PC-3 (cell line): ENCODE results near the gene ME1. TPM values are rescaled to one million over a fixed set of nuclear protein-coding genes. Genes with fewer than 3 reads are reported as not detected.
A peak's percentile ranks its signal among the peaks of the same experiment; 100 is the strongest.

Source experiments
- ATAC-seq: fragments of 200-7000 bp; cut with Tn5 transposase; 2 replicates; pipeline ENCODE4 v1.9.1; 2020; ENCODE audit warnings: mild to moderate bottlenecking, moderate library complexity
- BruUV-seq: library from RNA; stranded (reverse); fragments of 400-500 nt; replicated peaks from 2 replicates; lab custom pipeline; 2021; lab: Mats Ljungman, UMichigan
- CTCF ChIA-PET: fragments of 300-600 bp; sonication (Branson Sonifier 250); formaldehyde crosslinking; loops from one replicate; lab custom pipeline; 2022; ENCODE audit warnings: antibody characterized with exemption; lab: Charles Lee
- POLR2A ChIA-PET: fragments of 300-600 bp; sonication (Branson Sonifier 250); formaldehyde crosslinking; loops from one replicate; lab custom pipeline; 2022; ENCODE audit warnings: antibody characterized with exemption; ENCODE audit not compliant: unreplicated experiment; lab: Charles Lee
- DNase-seq: peaks from one replicate; pipeline ENCODE4 v3.0.0-alpha.2; 2015
- H2AFZ ChIP-seq: fragments of 300-600 bp; sonication (generic); 2 replicates; pipeline ENCODE4 v1.6.0; 2016; ENCODE audit warnings: antibody characterized with exemption, low read length
- H3F3A ChIP-seq: fragments of 300-600 bp; sonication (generic); one replicate; pipeline ENCODE4 v1.6.0; 2017; ENCODE audit warnings: antibody characterized with exemption, low read length, control low read depth, mild to moderate bottlenecking; ENCODE audit not compliant: unreplicated experiment
- H3K27ac ChIP-seq: fragments of 300-600 bp; sonication (generic); 2 replicates; pipeline ENCODE4 v1.5.1; 2016; ENCODE audit warnings: mild to moderate bottlenecking, low read length
- H3K27me3 ChIP-seq: fragments of 300-600 bp; sonication (generic); 2 replicates; pipeline ENCODE4 v1.6.1; 2016; ENCODE audit warnings: low read length, mixed read lengths
- H3K36me3 ChIP-seq: fragments of 300-600 bp; sonication (generic); 2 replicates; pipeline ENCODE4 v1.6.1; 2016; ENCODE audit warnings: low read depth, mixed run types, low read length, mixed read lengths
- H3K4me1 ChIP-seq: fragments of 300-600 bp; sonication (generic); 2 replicates; pipeline ENCODE4 v1.5.1; 2016; ENCODE audit warnings: low read length; ENCODE audit not compliant: insufficient read depth
- H3K4me2 ChIP-seq: fragments of 300-600 bp; sonication (generic); 2 replicates; pipeline ENCODE4 v1.6.0; 2016; ENCODE audit warnings: low read length
- H3K4me3 ChIP-seq: fragments of 300-600 bp; sonication (generic); 2 replicates; pipeline ENCODE4 v1.5.1; 2016; ENCODE audit warnings: mild to moderate bottlenecking, low read length, mixed read lengths
- H3K79me2 ChIP-seq: fragments of 300-600 bp; sonication (generic); 2 replicates; pipeline ENCODE4 v1.6.1; 2017; ENCODE audit warnings: low read length, mixed read lengths
- H3K9ac ChIP-seq: fragments of 300-600 bp; sonication (generic); 2 replicates; pipeline ENCODE4 v1.6.0; 2016; ENCODE audit warnings: mild to moderate bottlenecking, low read length
- H3K9me2 ChIP-seq: fragments of 300-600 bp; sonication (generic); replicated peaks from 2 replicates; pipeline ENCODE4 v1.6.1; 2016; ENCODE audit warnings: mixed run types, low read length, mixed read lengths
- H3K9me3 ChIP-seq: fragments of 300-600 bp; sonication (generic); 2 replicates; pipeline ENCODE4 v1.6.1; 2016; ENCODE audit warnings: low read length, mixed read lengths
- H4K20me1 ChIP-seq: fragments of 300-600 bp; sonication (generic); 2 replicates; pipeline ENCODE4 v1.6.1; 2016; ENCODE audit warnings: low read length, mixed read lengths
- CTCF ChIP-seq: fragments of 300-600 bp; sonication (generic); conservative IDR thresholded peaks from 2 replicates; pipeline ENCODE4 v1.5.1; 2017; ENCODE audit warnings: antibody characterized with exemption, low read depth, mild to moderate bottlenecking, low read length
- EZH2 ChIP-seq: fragments of 300-600 bp; sonication (generic); IDR thresholded peaks from one replicate; pipeline ENCODE4 v1.6.1; 2017; ENCODE audit warnings: antibody characterized with exemption, mild to moderate bottlenecking, low read length; ENCODE audit not compliant: unreplicated experiment
- EZH2phosphoT487 ChIP-seq: fragments of 300-600 bp; sonication (generic); IDR thresholded peaks from 2 replicates; pipeline ENCODE4 v1.6.1; 2018; ENCODE audit warnings: mild to moderate bottlenecking, antibody characterized with exemption, low read length, borderline replicate concordance
- intact Hi-C: fragments of 100-400 bp; cut with micrococcal nuclease; formaldehyde crosslinking; loops from 2 replicates; pipeline ENCODE4 v1.9.0; 2023
- total RNA-seq: library from RNA; depleted of rRNA; stranded (reverse); fragments of >200 nt; gene quantifications from 2 replicates; pipeline ENCODE4 v1.2.3, GENCODE V29; 2014

ME1 gene
- total RNA-seq, 1 experiment from 2014 or later, result 22.3 TPM

- intact Hi-C loops, result no loop called here
- CTCF ChIA-PET, result no interaction called here
- ATAC-seq (no peak), DNase-seq (no peak)
- Histone ChIP-seq H3K4me1 (peaks cover 27% of the 10 kb centered on the region), H3K27me3 (no peaks in the 10 kb centered on the region), H3K9ac (no peak overlapping the region), H4K20me1 (no peaks in the 10 kb centered on the region), H3K4me3 (no peak overlapping the region), H3K27ac (no peak overlapping the region), H3K9me3 (no peaks in the 10 kb centered on the region), H3K36me3 (peaks cover 11% of the 10 kb centered on the region; the same call in 1 of the 2 replicates), H3K79me2 (peaks cover 45% of the 10 kb centered on the region), H3K9me2 (no peaks in the 10 kb centered on the region), H3F3A (no peaks in the 10 kb centered on the region), H3K4me2 (no peak overlapping the region), H2AFZ (no peak overlapping the region)
- TF ChIP-seq EZH2, result no peak
- no peak for TF ChIP-seq EZH2phosphoT487
- TF ChIP-seq CTCF, result no peak
- no TSS peak for BruUV-seq
- POLR2A ChIA-PET, result no interaction called here
Observed at GRCh38 chr6:83188501-83188900, 242.3 kb downstream of the ME1 start.

GRCh38 chr6:83185096-83185495, 245.8 kb downstream of the ME1 start:
- H3K9ac ChIP-seq, result no peak overlapping the region
- BruUV-seq, result no TSS peak
- TF ChIP-seq CTCF, result no peak
- TF ChIP-seq EZH2, result no peak
- no peak for TF ChIP-seq EZH2phosphoT487
- intact Hi-C loops, result no loop called here
- ATAC-seq, result peak; percentile 27; the same call in 1 of the 2 replicates
- H3K4me3 ChIP-seq, result no peak overlapping the region
- POLR2A ChIA-PET, result no interaction called here
- H3K4me1 ChIP-seq, result peaks cover 28% of the 10 kb centered on the region
- no peak overlapping the region for H2AFZ ChIP-seq
- no peak overlapping the region for H3K27ac ChIP-seq
- no peaks in the 10 kb centered on the region for H3K27me3 ChIP-seq
- H3K4me2 ChIP-seq, result no peak overlapping the region
- peaks cover 5% of the 10 kb centered on the region for H3F3A ChIP-seq
- no peaks in the 10 kb centered on the region for H4K20me1 ChIP-seq
- H3K36me3 ChIP-seq, result peaks cover 34% of the 10 kb centered on the region
- CTCF ChIA-PET, result no interaction called here
- H3K9me2 ChIP-seq, result no peaks in the 10 kb centered on the region
- H3K79me2 ChIP-seq, result peaks cover 17% of the 10 kb centered on the region
- H3K9me3 ChIP-seq, result no peaks in the 10 kb centered on the region
- peak; percentile 31 for DNase-seq

GRCh38 chr6:83183082-83183828, 247.6 kb downstream of the ME1 start:
- CTCF ChIA-PET, result no interaction called here
- peak; percentile 79 for DNase-seq

More at GRCh38 chr6:83183082-83183828, 247.6 kb downstream of the ME1 start:
- Histone ChIP-seq H3K4me1 (peaks cover 28% of the 10 kb centered on the region), H4K20me1 (no peaks in the 10 kb centered on the region), H3K9me3 (no peaks in the 10 kb centered on the region), H3K36me3 (peaks cover 34% of the 10 kb centered on the region), H3K9me2 (no peaks in the 10 kb centered on the region), H3K79me2 (no peaks in the 10 kb centered on the region; the same call in 1 of the 2 replicates), H3F3A (peaks cover 5% of the 10 kb centered on the region), H3K27ac (peak overlapping the region; percentile 66), H3K27me3 (no peaks in the 10 kb centered on the region), H2AFZ (no peak overlapping the region), H3K9ac (no peak overlapping the region), H3K4me2 (peak overlapping the region; percentile 62), H3K4me3 (no peak overlapping the region)
- no TSS peak for BruUV-seq
- ATAC-seq, result peak; percentile 98
- POLR2A ChIA-PET, result no interaction called here
- TF ChIP-seq EZH2 (no peak), EZH2phosphoT487 (no peak), CTCF (no peak)
- intact Hi-C loops, result loop anchor here (1.0 kb wide), 1 partner anchor 9 kb away; no protein-coding TSS in a partner anchor
